LNCaP clone FGC (cell line): Measurements from ENCODE around the gene KLK7.
"Not testable (repeated sequence)": the region's sequence is repeated elsewhere in the genome, so short reads cannot be mapped to it uniquely, and the experiment has no call there.

Source experiments
- DNase-seq: peaks from one replicate; pipeline ENCODE4 v3.0.0-alpha.2; 2011; ENCODE audit warnings: low read depth
- H3K4me3 ChIP-seq: 2 replicates; pipeline ENCODE4 v1.5.1; 2011; ENCODE audit warnings: mild to moderate bottlenecking, low read depth, low read length, control low read depth
- CTCF ChIP-seq: IDR thresholded peaks from 2 replicates; pipeline ENCODE4 v1.5.1; 2012; ENCODE audit warnings: mild to moderate bottlenecking; ENCODE audit not compliant: control insufficient read depth, insufficient read depth; ENCODE audit errors: extremely low read depth

KLK7 gene

GRCh38 chr19:50972795-50973376 is 10.8 kb downstream of the KLK7 start:
- no peak overlapping the region for H3K4me3 ChIP-seq
- DNase-seq, result no peak
- no peak for TF ChIP-seq CTCF

GRCh38 chr19:50969810-50970209 is 13.9 kb downstream of the KLK7 start:
- not testable (repeated sequence) for DNase-seq, H3K4me3 ChIP-seq

GRCh38 chr19:50969413-50969760 is 14.3 kb downstream of the KLK7 start, which contains the start of gene KLK6:
KLK6 (minus strand) TSS chr19:50969591; CDS start chr19:50968104, 1,487 bp downstream.
- no peak within 1 kb of the TSS for H3K4me3 ChIP-seq
- no peak for DNase-seq
- TF ChIP-seq CTCF, result no peak

GRCh38 chr19:50968716-50969412 is 14.9 kb downstream of the KLK7 start:
- H3K4me3 ChIP-seq, result no peak overlapping the region
- DNase-seq, result no peak
- TF ChIP-seq CTCF, result no peak

- TF ChIP-seq CTCF, result no peak
- DNase-seq, result no peak
- no peak overlapping the region for H3K4me3 ChIP-seq
These were observed 15.6 kb downstream of the KLK7 start for GRCh38 chr19:50967929-50968715.

GRCh38 chr19:50964266-50964665 is 19.5 kb downstream of the KLK7 start:
- H3K4me3 ChIP-seq, result no peak overlapping the region
- no peak for DNase-seq
- no peak for TF ChIP-seq CTCF

- H3K4me3 ChIP-seq, result no peak overlapping the region
- DNase-seq, result no peak
- TF ChIP-seq CTCF, result no peak
These were observed 20.3 kb downstream of the KLK7 start for GRCh38 chr19:50963381-50963780.
